Fibroblast of mammary gland (primary cell): Measurements from ENCODE around the gene PCAT7.
"Not testable (repeated sequence)": the region's sequence is repeated elsewhere in the genome, so short reads cannot be mapped to it uniquely, and the experiment has no call there.

Experiments used
- DNase-seq: peaks from one replicate; pipeline ENCODE4 v3.0.0-alpha.2; 2010; ENCODE audit warnings: low read depth
- H3K4me3 ChIP-seq: 2 replicates; pipeline ENCODE4 v1.5.1; 2011; ENCODE audit warnings: low read depth, mild to moderate bottlenecking, low read length, moderate library complexity; ENCODE audit not compliant: control insufficient read depth
- CTCF ChIP-seq: conservative IDR thresholded peaks from 2 replicates; pipeline ENCODE4 v1.5.1; 2011; ENCODE audit warnings: low read depth, low read length, inconsistent platforms; ENCODE audit not compliant: control insufficient read depth, insufficient read depth

PCAT7 gene

GRCh38 chr9:94588681-94589080, 33.8 kb downstream of the PCAT7 start:
- no peak overlapping the region for H3K4me3 ChIP-seq
- TF ChIP-seq CTCF, result no peak
- DNase-seq, result no peak

GRCh38 chr9:94591046-94591545, 36.2 kb downstream of the PCAT7 start:
- H3K4me3 ChIP-seq, DNase-seq: not testable (repeated sequence)

- no peak overlapping the region for H3K4me3 ChIP-seq
- no peak for DNase-seq
- TF ChIP-seq CTCF, result no peak
These were observed 37.0 kb downstream of the PCAT7 start for GRCh38 chr9:94591876-94592275.

- not testable (repeated sequence) for DNase-seq, H3K4me3 ChIP-seq
These were observed 37.8 kb downstream of the PCAT7 start for GRCh38 chr9:94592683-94593082.

GRCh38 chr9:94593459-94594345, 38.8 kb downstream of the PCAT7 start, which contains the start of gene FBP2:
Gene FBP2 (minus strand): TSS chr9:94593824. CDS start chr9:94593726, 98 bp downstream.
- H3K4me3 ChIP-seq, result no peak within 1 kb of the TSS
- no peak for DNase-seq
- TF ChIP-seq CTCF, result no peak

- no peak for TF ChIP-seq CTCF
These were observed 44.2 kb downstream of the PCAT7 start for GRCh38 chr9:94599102-94599501.

GRCh38 chr9:94600258-94600657, 45.4 kb downstream of the PCAT7 start:
- no peak overlapping the region for H3K4me3 ChIP-seq
- no peak for DNase-seq
- no peak for TF ChIP-seq CTCF

More at GRCh38 chr9:94599102-94599501, 44.2 kb downstream of the PCAT7 start:
- H3K4me3 ChIP-seq, result no peak overlapping the region
- no peak for DNase-seq

- TF ChIP-seq CTCF, result no peak
- no peak overlapping the region for H3K4me3 ChIP-seq
- DNase-seq, result no peak
These were observed 45.8 kb downstream of the PCAT7 start for GRCh38 chr9:94600715-94601114.
